HG03460 (cell line): Measurements from ENCODE around the gene SLC22A7.
"Not testable (repeated sequence)": the region's sequence is repeated elsewhere in the genome, so short reads cannot be mapped to it uniquely, and the experiment has no call there.

Experiments used
- ATAC-seq: cut with Tn5 transposase; IDR thresholded peaks from one replicate; pipeline ENCODE4 v1.9.1; 2021; ENCODE audit not compliant: unreplicated experiment

Gene SLC22A7

GRCh38 chr6:43334466-43335095 lies 36.5 kb downstream of the SLC22A7 start:
- no peak for ATAC-seq

- ATAC-seq: no peak
These were observed 37.4 kb downstream of the SLC22A7 start for GRCh38 chr6:43335469-43335868.

GRCh38 chr6:43336382-43336781 lies 38.3 kb downstream of the SLC22A7 start:
- ATAC-seq: no peak

GRCh38 chr6:43338243-43338642 lies 40.2 kb downstream of the SLC22A7 start:
- peak; percentile 52 for ATAC-seq

GRCh38 chr6:43339168-43339567 lies 41.1 kb downstream of the SLC22A7 start:
- ATAC-seq: peak; percentile 77

- ATAC-seq: not testable (repeated sequence)
These were observed 48.2 kb downstream of the SLC22A7 start for GRCh38 chr6:43346243-43346642.

GRCh38 chr6:43347021-43347420 lies 49.0 kb downstream of the SLC22A7 start:
- no peak for ATAC-seq

GRCh38 chr6:43347444-43347843 lies 49.4 kb downstream of the SLC22A7 start:
- ATAC-seq: no peak

- ATAC-seq: not testable (repeated sequence)
These were observed 53.9 kb downstream of the SLC22A7 start for GRCh38 chr6:43351951-43352350.
